ENCODE results near the gene RPS3A. TPM values are rescaled to one million over a fixed set of nuclear protein-coding genes. Genes with fewer than 3 reads are reported as not detected.
"Not testable (repeated sequence)": the region's sequence is repeated elsewhere in the genome, so short reads cannot be mapped to it uniquely, and the experiment has no call there.

RPS3A gene
- total RNA-seq, 2 experiments from 2014 or later, result 1,515 to 1,526 TPM

DNA sequence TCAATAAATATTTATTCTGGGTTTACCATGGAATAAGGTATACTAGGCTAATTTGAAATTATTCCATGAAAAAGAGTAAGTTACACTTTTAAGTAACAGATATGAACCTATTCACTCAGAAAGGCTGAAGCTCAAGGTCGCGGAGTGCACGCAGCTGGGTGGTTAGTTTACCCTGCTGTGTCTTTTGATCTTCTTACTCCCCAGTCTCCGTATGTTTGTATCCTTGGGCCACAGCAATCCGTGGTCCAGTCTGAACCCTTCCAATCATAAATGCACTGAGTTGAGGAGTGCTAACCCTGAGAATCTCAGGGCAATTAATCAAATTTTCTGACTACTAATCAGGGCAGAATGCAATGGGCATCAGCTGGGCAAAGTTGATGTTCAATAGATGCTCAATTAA lies 33.9 kb downstream of the RPS3A start:
- ChIA-PET POLR2A (no interaction called here), CTCF (no interaction called here)
- no peak overlapping the region for H3K27ac Mint-ChIP-seq
- H3K4me3 Mint-ChIP-seq, result no peak overlapping the region
- H3K27me3 Mint-ChIP-seq, result no peaks in the 10 kb centered on the region
- H3K36me3 Mint-ChIP-seq (ENCODE audit: low read depth), result no peaks in the 10 kb centered on the region
- no peaks in the 10 kb centered on the region for H3K4me1 Mint-ChIP-seq
- no peaks in the 10 kb centered on the region for H3K9me3 Mint-ChIP-seq
- no peak for DNase-seq

DNA sequence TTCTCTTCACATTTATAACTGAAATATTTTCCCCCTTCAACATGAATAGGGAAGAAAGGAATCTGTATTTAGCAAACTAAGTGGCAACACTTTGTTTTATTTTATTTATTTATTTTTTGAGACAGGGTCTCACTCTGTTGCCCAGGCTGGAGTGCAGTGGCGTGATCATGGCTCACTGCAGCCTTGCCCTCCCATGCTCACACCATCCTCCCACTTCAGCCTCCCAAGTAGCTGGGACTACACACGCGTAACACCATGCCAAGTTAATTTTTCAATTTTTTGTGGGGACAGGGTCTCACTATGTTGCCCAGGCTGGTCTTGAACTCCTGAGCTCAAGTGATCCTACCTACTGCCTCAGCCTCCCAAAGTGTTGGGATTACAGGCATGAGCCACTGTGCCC lies 36.6 kb downstream of the RPS3A start:
- H3K27ac Mint-ChIP-seq; H3K27me3 Mint-ChIP-seq; H3K4me1 Mint-ChIP-seq; CTCF ChIA-PET; H3K9me3 Mint-ChIP-seq; DNase-seq; H3K36me3 Mint-ChIP-seq (ENCODE audit: low read depth); H3K4me3 Mint-ChIP-seq; POLR2A ChIA-PET: not testable (repeated sequence)

DNA sequence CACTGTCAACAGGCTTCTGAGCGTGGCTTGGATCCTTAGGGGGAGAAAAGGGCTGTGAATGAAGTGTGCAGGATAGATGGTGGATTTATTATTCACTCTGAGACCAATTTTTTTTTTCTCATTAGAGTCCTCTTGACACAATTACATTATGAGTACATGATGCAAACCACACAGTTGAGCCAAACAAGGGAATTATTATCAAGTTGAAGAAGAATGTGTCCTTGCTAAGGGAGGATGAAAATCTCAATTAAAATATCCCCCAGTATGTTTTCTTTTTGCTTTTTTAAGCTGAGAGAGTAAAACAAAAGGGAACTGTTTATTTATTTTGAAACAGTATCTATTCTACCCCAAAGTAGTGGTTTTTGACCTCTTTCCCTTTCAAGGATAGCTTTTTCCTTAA lies 40.4 kb downstream of the RPS3A start:
- Mint-ChIP-seq H3K4me3 (no peak overlapping the region), H3K36me3 (ENCODE audit: low read depth) (no peaks in the 10 kb centered on the region), H3K4me1 (no peaks in the 10 kb centered on the region), H3K27me3 (no peaks in the 10 kb centered on the region), H3K9me3 (no peaks in the 10 kb centered on the region), H3K27ac (no peak overlapping the region)
- no peak for DNase-seq
- ChIA-PET POLR2A (no interaction called here), CTCF (no interaction called here)

DNA sequence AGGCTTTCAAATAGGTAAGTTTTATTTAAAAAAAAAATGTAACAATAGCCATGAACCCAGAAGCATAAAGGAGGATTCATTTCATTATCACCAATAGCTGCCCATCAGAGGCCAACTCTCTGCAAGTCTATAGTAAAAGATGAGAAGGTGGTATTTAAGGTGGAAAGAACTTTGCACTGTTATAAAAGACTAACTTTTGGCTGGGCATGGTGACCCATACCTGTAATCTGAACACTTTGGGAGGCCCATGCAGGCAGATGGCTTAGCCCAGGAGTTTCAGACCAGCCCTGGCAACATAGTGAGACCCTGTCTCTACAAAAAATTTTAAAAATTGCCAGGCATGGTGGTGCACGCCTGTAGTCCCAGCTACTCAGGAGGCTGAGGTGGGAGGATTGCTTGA lies 43.3 kb downstream of the RPS3A start:
- Mint-ChIP-seq H3K27ac (no peak overlapping the region), H3K4me1 (no peaks in the 10 kb centered on the region), H3K9me3 (no peaks in the 10 kb centered on the region), H3K27me3 (no peaks in the 10 kb centered on the region), H3K4me3 (no peak overlapping the region), H3K36me3 (ENCODE audit: low read depth) (no peaks in the 10 kb centered on the region)
- ChIA-PET CTCF (no interaction called here), POLR2A (interaction anchor here (0.6 to 0.7 kb wide), 2 partner anchors 28 to 140 kb away, joined by 3 to 4 read pairs; no protein-coding TSS in a partner anchor)
- DNase-seq, result no peak

DNA sequence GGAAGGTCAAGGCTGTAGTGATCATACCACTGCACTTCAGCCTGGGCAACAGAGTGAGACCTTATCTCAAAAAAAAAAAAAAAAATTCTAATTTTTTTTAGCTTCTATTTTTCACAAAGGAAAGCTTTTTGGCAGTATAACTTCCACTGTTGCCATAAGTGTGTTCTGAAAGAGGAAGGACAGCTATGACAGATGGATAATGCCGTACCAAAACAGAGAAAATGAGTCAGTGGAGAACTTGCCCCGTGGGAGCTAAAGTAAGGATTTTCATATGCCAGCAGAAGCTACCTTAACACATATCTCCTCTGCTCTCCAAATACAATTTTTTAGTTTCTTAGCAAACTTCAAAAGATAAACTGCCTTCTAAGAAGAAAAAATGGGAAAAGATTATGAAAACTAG lies 43.7 kb downstream of the RPS3A start:
- Mint-ChIP-seq H3K27me3 (no peaks in the 10 kb centered on the region), H3K4me1 (no peaks in the 10 kb centered on the region), H3K9me3 (no peaks in the 10 kb centered on the region), H3K36me3 (ENCODE audit: low read depth) (no peaks in the 10 kb centered on the region), H3K4me3 (no peak overlapping the region), H3K27ac (no peak overlapping the region)
- CTCF ChIA-PET, result no interaction called here
- DNase-seq, result no peak
- POLR2A ChIA-PET, result interaction anchor here (0.6 to 0.7 kb wide), 2 partner anchors 29 to 140 kb away, joined by 3 to 4 read pairs; no protein-coding TSS in a partner anchor

DNA sequence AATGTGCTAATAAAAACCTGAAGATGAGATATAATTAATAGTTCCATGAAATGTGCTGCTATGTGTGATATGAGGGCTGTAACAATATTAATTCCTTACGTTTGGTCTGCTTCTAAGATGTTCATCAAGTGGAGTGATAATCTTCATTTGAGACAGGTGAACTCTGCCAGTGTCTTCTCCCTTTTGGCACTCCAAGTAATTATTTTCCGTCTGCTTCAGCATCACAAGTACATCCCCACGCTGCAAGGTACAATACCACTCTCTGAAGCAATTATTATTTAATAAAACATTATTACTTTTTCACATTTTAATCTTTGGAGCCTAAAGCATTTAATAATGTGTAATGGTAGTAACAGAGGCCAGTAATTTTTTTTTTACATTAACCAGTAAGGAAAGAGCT lies 44.4 kb downstream of the RPS3A start:
- DNase-seq, result no peak
- POLR2A ChIA-PET, result no interaction called here
- H3K9me3 Mint-ChIP-seq, result no peaks in the 10 kb centered on the region
- no peak overlapping the region for H3K27ac Mint-ChIP-seq
- no peak overlapping the region for H3K4me3 Mint-ChIP-seq
- no peaks in the 10 kb centered on the region for H3K36me3 Mint-ChIP-seq (ENCODE audit: low read depth)
- H3K27me3 Mint-ChIP-seq, result no peaks in the 10 kb centered on the region
- CTCF ChIA-PET, result interaction anchor here (1.6 kb wide), 1 partner anchor 19 kb away, joined by 5 read pairs; no protein-coding TSS in a partner anchor
- H3K4me1 Mint-ChIP-seq, result no peaks in the 10 kb centered on the region

DNA sequence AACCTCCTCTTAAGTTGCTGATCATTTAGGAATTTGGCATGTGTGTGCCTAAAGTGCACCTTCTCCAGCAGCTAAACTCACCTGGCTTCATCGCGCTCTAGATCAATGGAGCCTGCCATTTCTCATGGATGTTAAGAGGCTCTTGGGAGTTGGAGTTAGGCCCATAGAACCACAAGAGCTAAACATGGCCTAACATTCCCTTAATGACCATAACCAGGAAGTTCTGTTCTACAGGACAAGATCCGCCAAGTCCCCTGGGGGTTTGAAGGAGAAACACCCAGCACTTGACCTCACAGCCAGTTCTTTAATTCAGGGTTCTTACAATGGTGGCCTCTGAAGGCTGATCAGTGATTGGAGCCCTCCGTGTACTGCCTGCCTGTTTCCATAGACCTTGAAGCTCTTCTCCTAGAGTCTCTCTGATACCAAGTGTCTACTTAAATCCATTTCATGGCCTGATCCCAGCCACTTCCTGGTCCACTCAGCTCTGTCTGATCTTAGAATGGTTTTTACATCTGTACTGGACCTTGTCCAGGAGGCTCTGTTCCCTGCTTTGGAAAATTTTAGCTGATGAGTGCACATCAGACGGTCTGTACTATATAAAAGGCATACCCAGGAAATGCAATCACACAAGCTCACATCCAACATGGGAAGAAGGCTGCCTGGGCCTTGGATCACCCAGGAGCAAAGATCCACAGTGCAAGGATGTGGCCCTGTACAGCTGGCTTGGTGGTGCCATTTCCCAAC lies 45.1 kb downstream of the RPS3A start:
- H3K4me3 Mint-ChIP-seq, result no peak overlapping the region
- H3K27me3 Mint-ChIP-seq, result no peaks in the 10 kb centered on the region
- ChIA-PET POLR2A (no interaction called here), CTCF (interaction anchor here (1.6 kb wide), 1 partner anchor 18 kb away, joined by 5 read pairs; no protein-coding TSS in a partner anchor)
- no peak for DNase-seq
- H3K27ac Mint-ChIP-seq, result no peak overlapping the region
- no peaks in the 10 kb centered on the region for H3K9me3 Mint-ChIP-seq
- no peaks in the 10 kb centered on the region for H3K36me3 Mint-ChIP-seq (ENCODE audit: low read depth)
- H3K4me1 Mint-ChIP-seq, result no peaks in the 10 kb centered on the region

DNA sequence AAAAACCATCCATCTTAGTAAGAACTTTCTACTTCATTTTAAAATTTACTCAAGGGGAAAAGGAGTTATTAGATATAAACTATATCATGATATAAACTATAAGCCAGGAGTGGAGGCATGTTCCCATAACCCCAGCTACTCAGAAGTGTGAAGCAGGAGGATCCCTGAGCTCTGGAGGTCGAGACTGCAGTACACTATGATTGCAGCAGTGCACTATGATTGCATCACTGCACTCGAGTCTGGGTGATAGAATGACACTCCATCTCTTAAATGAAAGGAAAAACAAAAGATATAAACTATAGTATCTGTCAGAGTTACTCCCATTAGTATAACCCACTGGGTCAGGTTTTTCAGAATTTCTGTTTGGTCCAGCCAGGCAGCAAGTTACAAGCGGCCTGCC lies 47.6 kb downstream of the RPS3A start:
- ChIA-PET CTCF (no interaction called here), POLR2A (no interaction called here)
- no peak overlapping the region for H3K27ac Mint-ChIP-seq
- peaks cover 3% of the 10 kb centered on the region for H3K4me1 Mint-ChIP-seq
- H3K36me3 Mint-ChIP-seq (ENCODE audit: low read depth), result no peaks in the 10 kb centered on the region
- H3K9me3 Mint-ChIP-seq, result no peaks in the 10 kb centered on the region
- no peak for DNase-seq
- H3K27me3 Mint-ChIP-seq, result peaks cover 6% of the 10 kb centered on the region
- no peak overlapping the region for H3K4me3 Mint-ChIP-seq

DNA sequence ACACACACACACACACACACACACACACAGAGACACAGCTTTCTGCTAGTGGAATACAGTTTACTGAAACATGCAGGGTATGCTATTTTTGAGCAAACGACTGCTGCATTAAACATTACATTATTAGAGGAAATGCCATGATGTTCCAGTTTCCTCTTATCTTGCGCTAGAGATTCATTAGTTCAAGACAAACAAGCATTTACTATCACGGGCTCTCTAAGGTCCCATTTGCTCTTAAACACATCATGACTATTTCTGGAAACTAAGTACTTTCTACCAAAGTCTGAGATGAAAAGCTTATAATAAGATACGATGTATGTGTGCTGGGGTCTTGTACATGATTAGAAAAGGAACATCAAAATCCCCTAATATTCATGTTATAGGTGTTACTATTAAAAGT lies 48.8 kb downstream of the RPS3A start:
- ChIA-PET CTCF (no interaction called here), POLR2A (no interaction called here)
- Mint-ChIP-seq H3K4me3 (no peak overlapping the region), H3K27me3 (peaks cover 6% of the 10 kb centered on the region), H3K27ac (no peak overlapping the region), H3K36me3 (ENCODE audit: low read depth) (no peaks in the 10 kb centered on the region), H3K9me3 (no peaks in the 10 kb centered on the region), H3K4me1 (peaks cover 3% of the 10 kb centered on the region)
- no peak for DNase-seq

DNA sequence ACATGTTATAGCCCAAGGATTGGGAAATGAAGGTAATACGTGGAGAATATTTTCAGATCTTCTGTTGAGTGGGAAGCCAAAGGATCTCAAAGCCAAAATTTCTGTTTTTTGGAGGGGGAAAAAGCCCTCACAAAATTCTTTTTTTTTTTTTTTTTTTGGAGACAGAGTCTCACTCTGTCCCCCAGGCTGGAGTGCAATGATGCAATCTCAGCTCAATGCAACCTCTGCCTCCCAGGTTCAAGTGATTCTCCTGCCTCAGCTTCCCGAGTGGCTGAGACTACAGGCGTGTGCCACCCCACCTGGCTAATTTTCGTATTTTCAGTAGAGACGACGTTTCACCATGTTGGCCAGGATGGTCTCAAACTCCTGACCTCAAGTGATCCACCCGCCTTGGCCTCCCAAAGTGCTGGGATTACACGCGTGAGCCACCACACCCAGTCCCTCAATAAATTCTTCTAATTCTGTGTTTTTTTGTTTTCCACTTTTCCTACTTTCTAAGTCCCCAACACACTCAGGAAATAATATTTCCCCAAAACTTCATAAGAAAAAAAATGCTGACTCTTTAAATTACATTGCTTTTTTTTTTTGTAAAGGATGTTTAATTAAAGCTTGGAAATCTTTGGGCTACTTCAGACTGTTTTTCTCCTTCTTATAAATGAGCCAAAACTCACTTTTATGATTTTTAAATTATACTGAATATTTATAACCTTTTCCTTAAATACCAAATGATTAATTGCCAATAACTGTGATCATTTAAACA lies 51.6 kb downstream of the RPS3A start:
- CTCF ChIA-PET, result no interaction called here
- POLR2A ChIA-PET, result no interaction called here
- Mint-ChIP-seq H3K4me3 (no peak overlapping the region), H3K27me3 (peaks cover 6% of the 10 kb centered on the region), H3K9me3 (no peaks in the 10 kb centered on the region), H3K27ac (no peak overlapping the region), H3K36me3 (ENCODE audit: low read depth) (no peaks in the 10 kb centered on the region), H3K4me1 (peaks cover 3% of the 10 kb centered on the region)
- DNase-seq, result no peak

DNA sequence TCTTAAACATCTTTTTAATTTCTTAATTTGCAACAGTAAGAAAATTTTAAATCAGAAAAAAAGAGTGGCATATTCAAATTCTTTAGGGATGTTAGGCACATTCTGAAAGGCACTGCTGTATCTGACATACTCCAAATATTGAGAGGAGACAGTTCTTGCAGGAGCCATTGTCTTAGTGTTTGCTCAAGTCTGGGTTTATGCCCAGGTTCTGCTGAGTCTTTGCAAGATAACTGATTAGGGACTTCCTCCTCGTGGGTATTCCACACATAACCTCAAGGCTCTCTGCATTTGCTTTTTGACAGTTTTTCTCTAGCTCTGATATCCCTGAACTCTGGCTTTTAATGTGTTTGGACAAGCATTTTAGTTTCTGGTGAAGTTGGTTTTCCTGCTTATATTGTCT lies 52.6 kb downstream of the RPS3A start:
- Mint-ChIP-seq H3K4me1 (peaks cover 3% of the 10 kb centered on the region), H3K9me3 (no peaks in the 10 kb centered on the region), H3K27me3 (peaks cover 13% of the 10 kb centered on the region), H3K4me3 (no peak overlapping the region), H3K36me3 (ENCODE audit: low read depth) (no peaks in the 10 kb centered on the region), H3K27ac (no peak overlapping the region)
- DNase-seq, result no peak
- ChIA-PET CTCF (no interaction called here), POLR2A (no interaction called here)

DNA sequence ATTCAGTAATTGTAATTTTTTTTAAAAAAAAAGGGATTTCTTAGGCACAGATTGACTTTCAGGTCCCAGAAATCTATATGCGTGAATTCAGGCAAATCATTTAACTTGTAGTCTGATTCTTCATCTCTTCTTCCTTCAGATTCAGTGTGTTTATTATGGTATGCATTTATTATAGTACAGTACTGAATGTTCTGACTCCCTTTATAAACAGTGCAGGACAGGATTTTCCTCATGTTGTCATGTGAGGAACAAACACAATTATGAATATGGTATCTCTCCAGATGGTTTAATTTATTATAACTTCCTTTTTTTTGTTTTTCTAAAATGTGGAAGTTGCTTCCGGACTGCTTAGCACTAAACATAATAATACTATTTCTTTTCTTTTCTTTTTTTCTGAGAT lies 54.2 kb downstream of the RPS3A start:
- H3K4me3 Mint-ChIP-seq, result no peak overlapping the region
- CTCF ChIA-PET, result no interaction called here
- no peaks in the 10 kb centered on the region for H3K36me3 Mint-ChIP-seq (ENCODE audit: low read depth)
- H3K27ac Mint-ChIP-seq, result no peak overlapping the region
- H3K4me1 Mint-ChIP-seq, result peaks cover 3% of the 10 kb centered on the region
- POLR2A ChIA-PET, result no interaction called here
- H3K27me3 Mint-ChIP-seq, result peaks cover 17% of the 10 kb centered on the region
- no peaks in the 10 kb centered on the region for H3K9me3 Mint-ChIP-seq
- no peak for DNase-seq

All from activated CD4-positive, alpha-beta memory T cell treated with anti-CD3 and anti-CD28 coated beads, Interleukin-2, amount 10 ng/mL, durations not matched to agents 7 days and 5 days (primary cell).